Jurkat, Clone E6-1 (cell line): ENCODE measurements around the gene LRRC8B.

Experiments used
- DNase-seq: peaks from one replicate; pipeline ENCODE4 v3.0.0-alpha.2; 2011; ENCODE audit warnings: low read depth, low spot score
- H3K4me3 ChIP-seq: 2 replicates; pipeline ENCODE4 v1.5.1; 2011; ENCODE audit warnings: mild to moderate bottlenecking, low read length, control low read depth, moderate library complexity

The LRRC8B gene

GRCh38 chr1:89545264-89546038 is 20.8 kb downstream of the LRRC8B start:
- H3K4me3 ChIP-seq: no peak overlapping the region
- DNase-seq: no peak

- no peak overlapping the region for H3K4me3 ChIP-seq
- DNase-seq: no peak
These were observed 21.7 kb downstream of the LRRC8B start for GRCh38 chr1:89546082-89546889.

GRCh38 chr1:89546934-89547562 is 22.4 kb downstream of the LRRC8B start:
- no peak overlapping the region for H3K4me3 ChIP-seq
- DNase-seq: no peak

GRCh38 chr1:89547563-89548116 is 23.0 kb downstream of the LRRC8B start:
- DNase-seq: no peak
- H3K4me3 ChIP-seq: no peak overlapping the region

GRCh38 chr1:89548122-89548857 is 23.7 kb downstream of the LRRC8B start:
- no peak overlapping the region for H3K4me3 ChIP-seq
- DNase-seq: no peak

GRCh38 chr1:89550995-89551394 is 26.4 kb downstream of the LRRC8B start:
- DNase-seq: no peak
- no peak overlapping the region for H3K4me3 ChIP-seq

- DNase-seq: no peak
- H3K4me3 ChIP-seq: no peak overlapping the region
These were observed 27.9 kb downstream of the LRRC8B start for GRCh38 chr1:89552471-89553081.

GRCh38 chr1:89553157-89553556 is 28.5 kb downstream of the LRRC8B start:
- DNase-seq: no peak
- H3K4me3 ChIP-seq: no peak overlapping the region

- no peak overlapping the region for H3K4me3 ChIP-seq
- DNase-seq: no peak
These were observed 30.9 kb downstream of the LRRC8B start for GRCh38 chr1:89555550-89555949.

- H3K4me3 ChIP-seq: no peak overlapping the region
- no peak for DNase-seq
These were observed 32.3 kb downstream of the LRRC8B start for GRCh38 chr1:89556726-89557444.

GRCh38 chr1:89557445-89557825 is 32.8 kb downstream of the LRRC8B start:
- H3K4me3 ChIP-seq: no peak overlapping the region
- no peak for DNase-seq

GRCh38 chr1:89557956-89558355 is 33.3 kb downstream of the LRRC8B start:
- H3K4me3 ChIP-seq: no peak overlapping the region
- DNase-seq: no peak

- no peak for DNase-seq
- H3K4me3 ChIP-seq: no peak overlapping the region
These were observed 39.5 kb downstream of the LRRC8B start for GRCh38 chr1:89563957-89564604.

- no peak for DNase-seq
- H3K4me3 ChIP-seq: no peak overlapping the region
These were observed 40.9 kb downstream of the LRRC8B start for GRCh38 chr1:89565521-89565920.

- no peak for DNase-seq
- H3K4me3 ChIP-seq: no peak overlapping the region
These were observed 42.1 kb downstream of the LRRC8B start for GRCh38 chr1:89566761-89567174.

- no peak for DNase-seq
- H3K4me3 ChIP-seq: no peak overlapping the region
These were observed 43.2 kb downstream of the LRRC8B start for GRCh38 chr1:89567797-89568196.

- DNase-seq: no peak
- no peak overlapping the region for H3K4me3 ChIP-seq
These were observed 48.8 kb downstream of the LRRC8B start for GRCh38 chr1:89573410-89573809.

GRCh38 chr1:89574621-89575020 is 50.0 kb downstream of the LRRC8B start:
- H3K4me3 ChIP-seq: no peak overlapping the region
- no peak for DNase-seq
